WTC11 (cell line): ENCODE data around the gene NTRK2. TPM values are rescaled to one million over a fixed set of nuclear protein-coding genes. Genes with fewer than 3 reads are reported as not detected.

Experiments
- ATAC-seq: fragments of 200-7000 bp; cut with Tn5 transposase; 2 replicates; pipeline ENCODE4 v1.10.0; 2021; ENCODE audit warnings: mild to moderate bottlenecking, moderate library complexity
- CTCF ChIA-PET: fragments of 300-600 bp; sonication (Branson Sonifier 250); formaldehyde crosslinking; loops from one replicate; lab custom pipeline; 2021; ENCODE audit warnings: antibody characterized with exemption; lab: Charles Lee
- POLR2A ChIA-PET: fragments of 350-600 bp; sonication (Branson Sonifier 250); formaldehyde crosslinking; loops from one replicate; lab custom pipeline; 2021; ENCODE audit warnings: antibody characterized with exemption; lab: Charles Lee
- DNase-seq: peaks from one replicate; pipeline ENCODE4 v3.0.0; 2021; ENCODE audit warnings: low spot score
- H3K27ac Mint-ChIP-seq: 2 replicates; pipeline ENCODE4 v1.8.0; 2021; ENCODE audit warnings: mixed read lengths
- H3K27me3 Mint-ChIP-seq: 2 replicates; pipeline ENCODE4 v1.8.0; 2021; ENCODE audit warnings: low read depth, mild to moderate bottlenecking, moderate library complexity, mixed read lengths
- H3K36me3 Mint-ChIP-seq: 2 replicates; pipeline ENCODE4 v1.8.0; 2021; ENCODE audit warnings: mixed read lengths
- H3K4me1 Mint-ChIP-seq: 2 replicates; pipeline ENCODE4 v1.8.0; 2022; ENCODE audit warnings: mixed read lengths
- H3K4me3 Mint-ChIP-seq: 2 replicates; pipeline ENCODE4 v1.8.0; 2021; ENCODE audit warnings: mild to moderate bottlenecking, moderate library complexity, mixed read lengths
- H3K9me3 Mint-ChIP-seq: 2 replicates; pipeline ENCODE4 v1.8.0; 2021; ENCODE audit warnings: mixed read lengths
- ATF1 ChIP-seq: sonication (generic); formaldehyde crosslinking; IDR thresholded peaks from 2 replicates; pipeline ENCODE4 v1.8.1; 2023; ENCODE audit warnings: mild to moderate bottlenecking, moderate library complexity, missing genetic modification reagents
- ATF6 ChIP-seq: sonication (generic); formaldehyde crosslinking; IDR thresholded peaks from 2 replicates; pipeline ENCODE4 v1.8.1; 2023; ENCODE audit warnings: mild to moderate bottlenecking, missing genetic modification reagents
- CBFB ChIP-seq: sonication (generic); formaldehyde crosslinking; IDR thresholded peaks from 2 replicates; pipeline ENCODE4 v1.8.1; 2022; ENCODE audit warnings: mild to moderate bottlenecking, low read depth, missing genetic modification reagents
- E2F1 ChIP-seq: sonication (generic); formaldehyde crosslinking; IDR thresholded peaks from 2 replicates; pipeline ENCODE4 v1.8.0; 2022; ENCODE audit warnings: mild to moderate bottlenecking, missing genetic modification reagents
- ETV6 ChIP-seq: sonication (generic); formaldehyde crosslinking; IDR thresholded peaks from 2 replicates; pipeline ENCODE4 v1.8.1; 2022; ENCODE audit warnings: mild to moderate bottlenecking, missing genetic modification reagents
- FOXK1 ChIP-seq: sonication (generic); formaldehyde crosslinking; IDR thresholded peaks from 2 replicates; pipeline ENCODE4 v1.8.0; 2022; ENCODE audit warnings: mild to moderate bottlenecking, moderate library complexity, missing genetic modification reagents
- FOXP1 ChIP-seq: sonication (generic); formaldehyde crosslinking; IDR thresholded peaks from 2 replicates; pipeline ENCODE4 v1.8.0; 2022; ENCODE audit warnings: missing genetic modification reagents, mild to moderate bottlenecking, moderate library complexity, borderline replicate concordance
- GRHL2 ChIP-seq: fragments of 250-450 bp; sonication (Bioruptor Pico); IDR thresholded peaks from 2 replicates; pipeline ENCODE4 v1.8.0; 2022; ENCODE audit warnings: mild to moderate bottlenecking, moderate library complexity; ENCODE audit not compliant: insufficient replicate concordance, severe bottlenecking
- IRF1 ChIP-seq: sonication (generic); formaldehyde crosslinking; IDR thresholded peaks from 2 replicates; pipeline ENCODE4 v1.8.0; 2023; ENCODE audit warnings: missing genetic modification reagents
- JUN ChIP-seq: sonication (generic); formaldehyde crosslinking; IDR thresholded peaks from 2 replicates; pipeline ENCODE4 v1.8.0; 2023; ENCODE audit warnings: mild to moderate bottlenecking, missing genetic modification reagents
- KAT7 ChIP-seq: sonication (generic); formaldehyde crosslinking; IDR thresholded peaks from 2 replicates; pipeline ENCODE4 v1.8.1; 2023; ENCODE audit warnings: missing genetic modification reagents, mild to moderate bottlenecking, borderline replicate concordance
- NFE2L1 ChIP-seq: sonication (generic); formaldehyde crosslinking; IDR thresholded peaks from 2 replicates; pipeline ENCODE4 v1.8.1; 2023; ENCODE audit warnings: missing genetic modification reagents
- NFYB ChIP-seq: sonication (generic); formaldehyde crosslinking; conservative IDR thresholded peaks from 2 replicates; pipeline ENCODE4 v1.8.0; 2022; ENCODE audit warnings: low read depth, missing genetic modification reagents
- NR3C1 ChIP-seq: sonication (generic); formaldehyde crosslinking; conservative IDR thresholded peaks from 2 replicates; pipeline ENCODE4 v1.8.1; 2023; ENCODE audit warnings: low read depth, mild to moderate bottlenecking, missing genetic modification reagents
- RELA ChIP-seq: sonication (generic); formaldehyde crosslinking; IDR thresholded peaks from 2 replicates; pipeline ENCODE4 v1.8.1; 2022; ENCODE audit warnings: missing genetic modification reagents, mild to moderate bottlenecking, borderline replicate concordance
- RORB ChIP-seq: fragments of 250-450 bp; sonication (Bioruptor Pico); IDR thresholded peaks from 2 replicates; pipeline ENCODE4 v1.9.0; 2021; ENCODE audit warnings: mild to moderate bottlenecking
- SP1 ChIP-seq: sonication (generic); formaldehyde crosslinking; conservative IDR thresholded peaks from 2 replicates; pipeline ENCODE4 v1.8.1; 2022; ENCODE audit warnings: missing genetic modification reagents
- TCF7 ChIP-seq: sonication (generic); formaldehyde crosslinking; IDR thresholded peaks from 2 replicates; pipeline ENCODE4 v1.8.0; 2022; ENCODE audit warnings: mild to moderate bottlenecking, low read depth, missing genetic modification reagents, moderate library complexity
- TEAD1 ChIP-seq: sonication (generic); formaldehyde crosslinking; IDR thresholded peaks from 2 replicates; pipeline ENCODE4 v1.8.0; 2022; ENCODE audit warnings: mild to moderate bottlenecking, missing genetic modification reagents
- USF1 ChIP-seq: sonication (generic); formaldehyde crosslinking; IDR thresholded peaks from 2 replicates; pipeline ENCODE4 v1.8.0; 2022; ENCODE audit warnings: mild to moderate bottlenecking, missing genetic modification reagents
- ZBTB21 ChIP-seq: sonication (generic); formaldehyde crosslinking; IDR thresholded peaks from 2 replicates; pipeline ENCODE4 v1.8.1; 2023; ENCODE audit warnings: mild to moderate bottlenecking, missing genetic modification reagents, borderline replicate concordance
- ZNF263 ChIP-seq: sonication (generic); formaldehyde crosslinking; IDR thresholded peaks from 2 replicates; pipeline ENCODE4 v1.8.1; 2022; ENCODE audit warnings: low read depth, mild to moderate bottlenecking, moderate library complexity, missing genetic modification reagents
- ZNF396 ChIP-seq: fragments of 250-450 bp; sonication (Bioruptor Pico); IDR thresholded peaks from 2 replicates; pipeline ENCODE4 v1.8.0; 2021; ENCODE audit warnings: mild to moderate bottlenecking, moderate library complexity, borderline replicate concordance
- ZNF416 ChIP-seq: fragments of 250-450 bp; sonication (Bioruptor Pico); IDR thresholded peaks from 2 replicates; pipeline ENCODE4 v1.9.0; 2021; ENCODE audit warnings: mild to moderate bottlenecking, inconsistent platforms
- total RNA-seq: library from RNA; stranded (reverse); gene quantifications from 3 replicates; pipeline ENCODE4 v1.2.3, GENCODE V29; 2021
- TF ChIP-seq, protein P1 (sequence below): fragments of 250-450 bp; sonication (Bioruptor Pico); IDR thresholded peaks from 2 replicates; pipeline ENCODE4 v1.9.0; 2021; ENCODE audit warnings: moderate library complexity, mild to moderate bottlenecking, inconsistent platforms, borderline replicate concordance
- TF ChIP-seq, protein P2 (sequence below): fragments of 250-450 bp; sonication (Bioruptor Pico); IDR thresholded peaks from 2 replicates; pipeline ENCODE4 v1.8.0; 2021; ENCODE audit warnings: mild to moderate bottlenecking
- TF ChIP-seq, protein P3 (sequence below): fragments of 250-450 bp; sonication (Bioruptor Pico); IDR thresholded peaks from 2 replicates; pipeline ENCODE4 v2.1.2; 2022; ENCODE audit warnings: mild to moderate bottlenecking, moderate library complexity

NTRK2 gene
- total RNA-seq, 1 experiment from 2014 or later, result 0.02 TPM

DNA sequence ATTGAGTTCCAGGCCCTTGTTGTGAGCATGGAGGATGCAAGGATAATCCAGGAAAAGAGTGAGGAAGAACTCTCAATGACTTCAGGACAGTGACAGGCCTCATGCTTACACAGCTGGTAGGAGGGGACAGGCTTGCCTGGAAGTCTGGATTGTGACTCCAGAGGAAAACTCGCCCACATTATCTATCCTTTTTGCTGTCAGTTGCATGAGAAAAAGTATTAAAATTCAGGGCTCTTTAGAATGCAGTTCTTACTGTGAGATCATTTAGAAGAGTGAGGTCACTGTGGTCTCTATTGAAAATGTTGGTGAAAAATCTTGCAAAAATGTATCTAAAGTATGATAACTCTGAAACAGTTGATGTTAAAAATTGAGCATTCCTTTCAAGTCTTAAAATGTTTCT, 30.5 kb downstream of the NTRK2 start (continued):
- TF ChIP-seq, protein P1, sequence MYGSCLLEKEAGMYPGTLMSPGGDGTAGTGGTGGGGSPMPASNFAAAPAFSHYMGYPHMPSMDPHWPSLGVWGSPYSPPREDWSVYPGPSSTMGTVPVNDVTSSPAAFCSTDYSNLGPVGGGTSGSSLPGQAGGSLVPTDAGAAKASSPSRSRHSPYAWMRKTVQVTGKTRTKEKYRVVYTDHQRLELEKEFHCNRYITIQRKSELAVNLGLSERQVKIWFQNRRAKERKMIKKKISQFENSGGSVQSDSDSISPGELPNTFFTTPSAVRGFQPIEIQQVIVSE, result no peak
- TF ChIP-seq RORB (CRISPR knock-in tag), result no peak
- no peak for TF ChIP-seq E2F1 (CRISPR knock-in tag)
- TF ChIP-seq, protein P2, sequence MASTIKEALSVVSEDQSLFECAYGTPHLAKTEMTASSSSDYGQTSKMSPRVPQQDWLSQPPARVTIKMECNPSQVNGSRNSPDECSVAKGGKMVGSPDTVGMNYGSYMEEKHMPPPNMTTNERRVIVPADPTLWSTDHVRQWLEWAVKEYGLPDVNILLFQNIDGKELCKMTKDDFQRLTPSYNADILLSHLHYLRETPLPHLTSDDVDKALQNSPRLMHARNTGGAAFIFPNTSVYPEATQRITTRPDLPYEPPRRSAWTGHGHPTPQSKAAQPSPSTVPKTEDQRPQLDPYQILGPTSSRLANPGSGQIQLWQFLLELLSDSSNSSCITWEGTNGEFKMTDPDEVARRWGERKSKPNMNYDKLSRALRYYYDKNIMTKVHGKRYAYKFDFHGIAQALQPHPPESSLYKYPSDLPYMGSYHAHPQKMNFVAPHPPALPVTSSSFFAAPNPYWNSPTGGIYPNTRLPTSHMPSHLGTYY (CRISPR knock-in tag), result no peak
- TF ChIP-seq KAT7, result no peak
- TF ChIP-seq FOXP1 (CRISPR knock-in tag), result no peak

- ATAC-seq (no peak), DNase-seq (no peak)
- TF ChIP-seq ZNF396 (CRISPR knock-in tag) (no peak), ZNF263 (CRISPR knock-in tag) (no peak)
- H3K9me3 Mint-ChIP-seq, result no peaks in the 10 kb centered on the region
- H3K27ac Mint-ChIP-seq, result no peak overlapping the region
- no peak overlapping the region for H3K4me3 Mint-ChIP-seq
- POLR2A ChIA-PET, result no interaction called here
- no peaks in the 10 kb centered on the region for H3K36me3 Mint-ChIP-seq
- CTCF ChIA-PET, result no interaction called here
- H3K27me3 Mint-ChIP-seq, result no peaks in the 10 kb centered on the region; the same call in 1 of the 2 replicates
- peaks cover 18% of the 10 kb centered on the region for H3K4me1 Mint-ChIP-seq
These were observed 32.3 kb downstream of the NTRK2 start for GRCh38 chr9:84701801-84702200.

- ChIA-PET POLR2A (no interaction called here), CTCF (interaction anchor here (1.4 kb wide), 1 partner anchor 305 kb away, joined by 3 read pairs; no protein-coding TSS in a partner anchor)
- Mint-ChIP-seq H3K27ac (no peak overlapping the region), H3K4me1 (peaks cover 19% of the 10 kb centered on the region), H3K27me3 (no peaks in the 10 kb centered on the region; the same call in 1 of the 2 replicates), H3K4me3 (no peak overlapping the region), H3K9me3 (no peaks in the 10 kb centered on the region), H3K36me3 (no peaks in the 10 kb centered on the region)
- no peak for ATAC-seq
- DNase-seq, result no peak
- TF ChIP-seq TEAD1 (no peak), FOXK1 (CRISPR knock-in tag) (no peak), ZNF396 (CRISPR knock-in tag) (no peak), ZBTB21 (no peak), USF1 (no peak), NFE2L1 (no peak), ZNF416 (no peak), CBFB (CRISPR knock-in tag) (no peak), GRHL2 (CRISPR knock-in tag) (no peak), ATF6 (CRISPR knock-in tag) (no peak), SP1 (no peak), NR3C1 (CRISPR knock-in tag) (no peak), NFYB (CRISPR knock-in tag) (no peak), ETV6 (no peak), TCF7 (CRISPR knock-in tag) (no peak), ATF1 (CRISPR knock-in tag) (no peak), IRF1 (CRISPR knock-in tag) (no peak), JUN (CRISPR knock-in tag) (no peak), RELA (CRISPR knock-in tag) (no peak)
- TF ChIP-seq, protein P3, sequence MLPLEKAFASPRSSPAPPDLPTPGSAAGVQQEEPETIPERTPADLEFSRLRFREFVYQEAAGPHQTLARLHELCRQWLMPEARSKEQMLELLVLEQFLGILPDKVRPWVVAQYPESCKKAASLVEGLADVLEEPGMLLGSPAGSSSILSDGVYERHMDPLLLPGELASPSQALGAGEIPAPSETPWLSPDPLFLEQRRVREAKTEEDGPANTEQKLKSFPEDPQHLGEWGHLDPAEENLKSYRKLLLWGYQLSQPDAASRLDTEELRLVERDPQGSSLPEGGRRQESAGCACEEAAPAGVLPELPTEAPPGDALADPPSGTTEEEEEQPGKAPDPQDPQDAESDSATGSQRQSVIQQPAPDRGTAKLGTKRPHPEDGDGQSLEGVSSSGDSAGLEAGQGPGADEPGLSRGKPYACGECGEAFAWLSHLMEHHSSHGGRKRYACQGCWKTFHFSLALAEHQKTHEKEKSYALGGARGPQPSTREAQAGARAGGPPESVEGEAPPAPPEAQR, result no peak
These were observed 32.9 kb downstream of the NTRK2 start for GRCh38 chr9:84702471-84702870.
